ENCODE results near the gene LMO3.

Gene LMO3

GRCh38 chr12:16610001-16610585 is 4.1 kb upstream of the LMO3 start:
- Histone ChIP-seq H3K27me3 (replicated peaks; ENCODE audit: control insufficient read depth, insufficient read depth, low read length, poor library complexity, severe bottlenecking) (no peaks in the 10 kb centered on the region), H3K4me1 (ENCODE audit: control insufficient read depth, insufficient read depth, low read length, poor library complexity, severe bottlenecking) (no peaks in the 10 kb centered on the region), H3K27ac (ENCODE audit: insufficient read depth, low read length, poor library complexity, severe bottlenecking) (no peak overlapping the region), H3K36me3 (ENCODE audit: control insufficient read depth, insufficient read depth, low read length) (no peaks in the 10 kb centered on the region), H3K4me3 (ENCODE audit: insufficient read depth, low read depth, low read length, poor library complexity, severe bottlenecking) (no peak overlapping the region), H3K9me3 (ENCODE audit: control insufficient read depth, low read length) (no peaks in the 10 kb centered on the region)
- DNase-seq = no peak

- DNase-seq = no peak
- Histone ChIP-seq H3K36me3 (ENCODE audit: control insufficient read depth, insufficient read depth, low read length) (no peaks in the 10 kb centered on the region), H3K4me1 (ENCODE audit: control insufficient read depth, insufficient read depth, low read length, poor library complexity, severe bottlenecking) (no peaks in the 10 kb centered on the region), H3K27me3 (replicated peaks; ENCODE audit: control insufficient read depth, insufficient read depth, low read length, poor library complexity, severe bottlenecking) (no peaks in the 10 kb centered on the region), H3K27ac (ENCODE audit: insufficient read depth, low read length, poor library complexity, severe bottlenecking) (no peak overlapping the region), H3K4me3 (ENCODE audit: insufficient read depth, low read depth, low read length, poor library complexity, severe bottlenecking) (no peak overlapping the region), H3K9me3 (ENCODE audit: control insufficient read depth, low read length) (no peaks in the 10 kb centered on the region)
These were observed 3.1 kb upstream of the LMO3 start for GRCh38 chr12:16608946-16609539.

GRCh38 chr12:16607906-16608775 is 2.2 kb upstream of the LMO3 start:
- H3K9me3 ChIP-seq (ENCODE audit: control insufficient read depth, low read length) = no peaks in the 10 kb centered on the region
- H3K27me3 ChIP-seq (replicated peaks; ENCODE audit: control insufficient read depth, insufficient read depth, low read length, poor library complexity, severe bottlenecking) = no peaks in the 10 kb centered on the region
- no peaks in the 10 kb centered on the region for H3K4me1 ChIP-seq (ENCODE audit: control insufficient read depth, insufficient read depth, low read length, poor library complexity, severe bottlenecking)
- H3K36me3 ChIP-seq (ENCODE audit: control insufficient read depth, insufficient read depth, low read length) = no peaks in the 10 kb centered on the region
- no peak overlapping the region for H3K27ac ChIP-seq (ENCODE audit: insufficient read depth, low read length, poor library complexity, severe bottlenecking)
- no peak overlapping the region for H3K4me3 ChIP-seq (ENCODE audit: insufficient read depth, low read depth, low read length, poor library complexity, severe bottlenecking)
- no peak for DNase-seq

GRCh38 chr12:16606991-16607390 is 1.0 kb upstream of the LMO3 start:
- no peaks in the 10 kb centered on the region for H3K27me3 ChIP-seq (replicated peaks; ENCODE audit: control insufficient read depth, insufficient read depth, low read length, poor library complexity, severe bottlenecking)
- H3K36me3 ChIP-seq (ENCODE audit: control insufficient read depth, insufficient read depth, low read length) = no peaks in the 10 kb centered on the region

GRCh38 chr12:16606201-16606849 is 363 bp upstream of the LMO3 start:
- H3K4me1 ChIP-seq (ENCODE audit: control insufficient read depth, insufficient read depth, low read length, poor library complexity, severe bottlenecking) = no peaks in the 10 kb centered on the region
- H3K36me3 ChIP-seq (ENCODE audit: control insufficient read depth, insufficient read depth, low read length) = no peaks in the 10 kb centered on the region
- H3K27me3 ChIP-seq (replicated peaks; ENCODE audit: control insufficient read depth, insufficient read depth, low read length, poor library complexity, severe bottlenecking) = no peaks in the 10 kb centered on the region
- DNase-seq = no peak
- H3K4me3 ChIP-seq (ENCODE audit: insufficient read depth, low read depth, low read length, poor library complexity, severe bottlenecking) = no peak overlapping the region
- no peak overlapping the region for H3K27ac ChIP-seq (ENCODE audit: insufficient read depth, low read length, poor library complexity, severe bottlenecking)
- H3K9me3 ChIP-seq (ENCODE audit: control insufficient read depth, low read length) = no peaks in the 10 kb centered on the region

More at GRCh38 chr12:16606991-16607390, 1.0 kb upstream of the LMO3 start:
- DNase-seq = no peak
- Histone ChIP-seq H3K4me3 (ENCODE audit: insufficient read depth, low read depth, low read length, poor library complexity, severe bottlenecking) (no peak overlapping the region), H3K4me1 (ENCODE audit: control insufficient read depth, insufficient read depth, low read length, poor library complexity, severe bottlenecking) (no peaks in the 10 kb centered on the region), H3K9me3 (ENCODE audit: control insufficient read depth, low read length) (no peaks in the 10 kb centered on the region), H3K27ac (ENCODE audit: insufficient read depth, low read length, poor library complexity, severe bottlenecking) (no peak overlapping the region)

- no peak for DNase-seq
- Histone ChIP-seq H3K4me1 (ENCODE audit: control insufficient read depth, insufficient read depth, low read length, poor library complexity, severe bottlenecking) (no peaks in the 10 kb centered on the region), H3K4me3 (ENCODE audit: insufficient read depth, low read depth, low read length, poor library complexity, severe bottlenecking) (no peak overlapping the region), H3K9me3 (ENCODE audit: control insufficient read depth, low read length) (no peaks in the 10 kb centered on the region), H3K36me3 (ENCODE audit: control insufficient read depth, insufficient read depth, low read length) (no peaks in the 10 kb centered on the region), H3K27ac (ENCODE audit: insufficient read depth, low read length, poor library complexity, severe bottlenecking) (no peak overlapping the region), H3K27me3 (replicated peaks; ENCODE audit: control insufficient read depth, insufficient read depth, low read length, poor library complexity, severe bottlenecking) (no peaks in the 10 kb centered on the region)
These were observed 283 bp downstream of the LMO3 start for GRCh38 chr12:16605642-16606116.

GRCh38 chr12:16604596-16605252 is 1.2 kb downstream of the LMO3 start:
- no peak for DNase-seq
- Histone ChIP-seq H3K27ac (ENCODE audit: insufficient read depth, low read length, poor library complexity, severe bottlenecking) (no peak overlapping the region), H3K27me3 (replicated peaks; ENCODE audit: control insufficient read depth, insufficient read depth, low read length, poor library complexity, severe bottlenecking) (no peaks in the 10 kb centered on the region), H3K9me3 (ENCODE audit: control insufficient read depth, low read length) (no peaks in the 10 kb centered on the region), H3K4me1 (ENCODE audit: control insufficient read depth, insufficient read depth, low read length, poor library complexity, severe bottlenecking) (no peaks in the 10 kb centered on the region), H3K36me3 (ENCODE audit: control insufficient read depth, insufficient read depth, low read length) (no peaks in the 10 kb centered on the region), H3K4me3 (ENCODE audit: insufficient read depth, low read depth, low read length, poor library complexity, severe bottlenecking) (no peak overlapping the region)

- no peak for DNase-seq
- Histone ChIP-seq H3K27ac (ENCODE audit: insufficient read depth, low read length, poor library complexity, severe bottlenecking) (no peak overlapping the region), H3K36me3 (ENCODE audit: control insufficient read depth, insufficient read depth, low read length) (no peaks in the 10 kb centered on the region), H3K4me1 (ENCODE audit: control insufficient read depth, insufficient read depth, low read length, poor library complexity, severe bottlenecking) (no peaks in the 10 kb centered on the region), H3K9me3 (ENCODE audit: control insufficient read depth, low read length) (no peaks in the 10 kb centered on the region), H3K4me3 (ENCODE audit: insufficient read depth, low read depth, low read length, poor library complexity, severe bottlenecking) (no peak overlapping the region), H3K27me3 (replicated peaks; ENCODE audit: control insufficient read depth, insufficient read depth, low read length, poor library complexity, severe bottlenecking) (no peaks in the 10 kb centered on the region)
These were observed 1.9 kb downstream of the LMO3 start for GRCh38 chr12:16603916-16604575.

- Histone ChIP-seq H3K4me3 (ENCODE audit: insufficient read depth, low read depth, low read length, poor library complexity, severe bottlenecking) (no peak overlapping the region), H3K27me3 (replicated peaks; ENCODE audit: control insufficient read depth, insufficient read depth, low read length, poor library complexity, severe bottlenecking) (no peaks in the 10 kb centered on the region), H3K4me1 (ENCODE audit: control insufficient read depth, insufficient read depth, low read length, poor library complexity, severe bottlenecking) (no peaks in the 10 kb centered on the region), H3K27ac (ENCODE audit: insufficient read depth, low read length, poor library complexity, severe bottlenecking) (no peak overlapping the region), H3K9me3 (ENCODE audit: control insufficient read depth, low read length) (no peaks in the 10 kb centered on the region), H3K36me3 (ENCODE audit: control insufficient read depth, insufficient read depth, low read length) (no peaks in the 10 kb centered on the region)
- DNase-seq = no peak
These were observed 2.6 kb downstream of the LMO3 start for GRCh38 chr12:16603260-16603915.
